ENCODE data around the gene EVA1B.

The EVA1B gene

DNA sequence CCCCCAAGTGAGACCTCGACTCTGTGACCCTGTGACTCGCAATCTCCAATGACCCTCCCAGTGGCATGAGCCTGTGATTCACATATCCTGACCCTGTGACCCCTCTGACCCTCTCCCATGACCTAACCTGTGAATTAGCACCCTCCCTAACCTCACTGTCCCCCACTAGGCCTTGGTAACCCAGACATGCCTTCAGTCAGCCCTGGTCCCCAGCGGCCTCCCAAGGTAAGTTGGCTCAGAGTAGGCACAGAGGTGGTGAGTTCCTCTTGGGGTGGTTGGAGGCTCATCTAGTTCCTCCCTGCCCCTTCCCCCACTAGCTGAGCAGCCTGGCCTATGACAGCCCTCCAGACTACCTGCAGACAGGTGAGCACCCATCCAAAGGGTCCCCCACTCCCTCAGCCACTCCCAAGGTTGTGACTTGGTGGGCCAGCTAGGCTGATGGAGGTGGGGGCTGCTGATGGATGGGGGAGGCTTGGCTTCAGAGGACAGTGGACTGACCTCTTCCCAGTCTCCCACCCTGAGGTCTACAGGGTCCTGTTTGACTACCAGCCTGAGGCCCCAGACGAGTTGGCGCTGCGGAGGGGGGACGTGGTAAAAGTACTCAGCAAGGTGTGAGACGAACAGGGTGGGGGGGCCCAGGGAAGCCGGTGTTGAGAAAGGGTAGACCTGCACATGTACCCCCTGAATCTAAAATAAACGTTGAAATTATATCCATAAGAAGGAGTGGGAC lies 15.7 kb downstream of the EVA1B start:
- DNase-seq: no peak

DNA sequence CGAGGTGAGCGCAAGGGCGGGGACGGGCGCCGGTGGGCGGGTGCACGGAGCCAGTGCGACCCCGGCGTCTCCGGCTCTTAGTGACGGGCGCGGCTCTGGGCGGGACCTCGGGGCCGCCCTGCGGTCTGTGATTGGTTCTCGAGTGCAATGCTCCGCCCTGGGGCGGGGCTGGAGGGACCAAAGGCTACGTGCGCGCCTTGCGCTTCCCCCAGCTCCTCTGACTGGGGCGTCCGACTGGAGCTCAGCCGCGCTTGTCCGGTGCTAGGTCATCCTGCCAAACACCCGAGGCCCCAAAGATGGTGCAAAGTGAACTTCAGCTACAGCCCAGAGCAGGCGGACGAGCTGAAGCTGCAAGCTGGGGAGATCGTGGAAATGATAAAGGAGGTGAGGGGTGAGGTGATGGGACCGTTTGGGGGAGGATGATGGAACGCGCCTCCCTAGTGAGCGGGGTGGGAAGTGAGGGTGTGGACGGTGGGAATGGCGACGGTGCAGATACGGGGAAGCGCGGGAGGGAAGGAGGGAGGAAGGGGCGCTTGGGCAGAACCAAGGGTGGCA lies 16.5 kb downstream of the EVA1B start:
- DNase-seq: peak; percentile 95

DNA sequence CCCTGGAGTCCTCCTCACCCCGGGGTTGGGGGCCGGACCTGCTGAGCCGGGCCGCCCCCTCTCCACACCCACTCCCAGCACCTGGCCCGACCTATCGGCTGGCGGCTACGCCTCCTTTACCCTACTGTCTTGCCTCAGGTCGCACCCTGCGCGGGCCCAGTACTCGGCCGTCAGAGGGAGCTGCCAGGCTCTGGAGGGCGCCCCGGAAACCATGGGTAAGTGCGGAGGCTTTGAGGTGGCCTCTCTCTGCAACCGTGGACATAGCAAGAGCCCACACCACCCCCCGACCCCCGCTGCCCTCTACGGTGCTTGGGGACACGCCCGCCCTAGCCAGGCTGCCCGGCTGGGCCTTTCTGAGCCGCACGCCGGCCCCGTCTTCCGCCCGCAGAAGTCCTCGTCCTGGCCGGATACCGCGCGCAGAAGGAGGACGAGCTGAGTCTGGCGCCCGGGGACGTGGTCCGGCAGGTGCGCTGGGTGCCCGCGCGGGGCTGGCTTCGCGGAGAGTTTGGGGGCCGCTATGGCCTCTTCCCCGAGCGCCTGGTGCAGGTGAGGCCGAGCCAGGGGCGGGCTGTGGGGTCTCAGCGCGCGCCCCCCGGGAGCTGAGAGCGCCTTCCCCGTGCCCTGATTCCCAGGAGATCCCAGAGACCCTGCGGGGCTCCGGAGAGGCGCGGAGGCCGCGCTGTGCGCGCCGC lies 17.1 kb downstream of the EVA1B start, which contains the start of gene SH3D21:
Gene SH3D21, plus strand, starts transcription at position 159 of the 692 bp plus-strand sequence. Its CDS starts 53 bp downstream, at position 212.
- DNase-seq: peak; percentile 60

DNA sequence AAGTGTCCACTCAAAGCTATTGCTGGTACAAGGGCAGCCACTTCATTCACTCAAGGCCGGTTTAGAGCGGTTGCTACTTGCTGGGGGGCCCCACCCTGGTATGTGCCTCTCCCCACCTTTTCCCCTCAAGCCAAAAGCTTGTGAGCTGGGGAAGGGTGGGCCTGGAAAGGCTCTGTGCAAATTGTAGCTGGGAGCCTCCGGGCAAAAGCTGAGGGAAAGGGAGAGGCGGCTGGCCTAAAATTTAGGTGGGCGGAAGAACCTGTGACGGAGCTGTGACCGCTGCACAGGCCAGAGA lies 17.6 kb downstream of the EVA1B start:
- no peak for DNase-seq

DNA sequence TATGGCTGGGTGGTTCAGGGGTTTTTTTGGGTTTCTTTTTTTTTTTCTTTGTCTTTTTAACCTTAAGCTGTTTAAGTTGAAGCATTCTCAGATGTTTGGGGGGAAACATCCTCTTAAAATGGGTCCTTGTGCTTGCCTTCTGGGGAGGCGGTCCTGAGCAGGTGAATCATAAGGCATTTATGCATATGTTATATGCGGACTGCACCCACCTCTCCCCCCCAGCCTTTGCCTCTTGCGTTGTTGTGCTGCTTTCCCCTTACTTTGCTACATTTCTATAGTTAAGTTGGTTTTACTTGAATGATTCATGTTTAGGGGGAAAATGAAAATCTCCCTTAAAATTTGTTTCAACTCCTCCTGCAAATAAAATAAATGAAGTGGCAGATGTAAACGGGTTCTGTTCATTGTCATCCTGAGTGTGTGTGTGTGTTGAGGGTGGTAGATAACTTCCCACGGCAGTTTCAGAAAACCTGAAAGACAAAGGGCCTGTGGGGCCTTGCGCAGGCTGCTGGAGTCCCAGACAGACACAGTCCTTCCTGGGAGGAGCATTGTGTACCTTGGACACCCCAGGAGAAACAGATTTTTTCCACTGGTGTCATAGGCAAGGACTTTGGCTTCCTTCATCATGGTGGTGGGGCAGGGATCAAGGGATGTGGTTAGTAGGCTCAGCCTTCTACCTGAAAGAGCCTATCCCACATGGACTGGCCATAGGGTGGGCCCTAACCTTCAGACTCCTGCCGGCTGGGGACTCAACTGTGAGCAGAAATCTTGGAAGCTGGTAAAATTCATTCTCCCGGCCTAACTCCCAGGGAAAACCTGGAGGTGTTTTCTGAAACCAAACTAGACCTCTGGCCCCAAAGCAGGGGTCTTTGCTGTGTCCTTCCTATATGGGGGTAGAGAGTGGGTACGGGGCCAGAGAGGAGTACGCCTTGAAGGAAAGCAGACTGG lies 18.2 kb downstream of the EVA1B start:
- no peak for DNase-seq

DNA sequence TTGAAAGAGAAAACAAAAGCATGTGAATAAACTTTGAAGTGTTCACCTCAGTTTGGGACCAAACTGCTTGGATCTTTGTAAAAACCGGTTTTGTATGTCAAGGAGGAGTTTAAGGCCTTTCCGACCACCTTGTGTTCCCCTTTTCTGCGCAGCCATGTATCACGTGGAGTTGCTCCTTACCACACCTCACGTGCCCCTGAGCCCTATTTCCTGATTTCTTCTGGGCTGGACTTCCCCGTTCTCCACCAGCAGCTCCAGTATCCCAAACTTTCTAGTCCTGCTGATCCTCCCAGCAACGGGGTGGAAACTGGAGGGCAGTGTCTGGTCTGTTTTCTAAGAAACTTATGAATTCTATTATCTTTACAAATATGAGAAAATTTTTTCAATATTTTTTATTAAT lies 18.9 kb downstream of the EVA1B start:
- DNase-seq: no peak

DNA sequence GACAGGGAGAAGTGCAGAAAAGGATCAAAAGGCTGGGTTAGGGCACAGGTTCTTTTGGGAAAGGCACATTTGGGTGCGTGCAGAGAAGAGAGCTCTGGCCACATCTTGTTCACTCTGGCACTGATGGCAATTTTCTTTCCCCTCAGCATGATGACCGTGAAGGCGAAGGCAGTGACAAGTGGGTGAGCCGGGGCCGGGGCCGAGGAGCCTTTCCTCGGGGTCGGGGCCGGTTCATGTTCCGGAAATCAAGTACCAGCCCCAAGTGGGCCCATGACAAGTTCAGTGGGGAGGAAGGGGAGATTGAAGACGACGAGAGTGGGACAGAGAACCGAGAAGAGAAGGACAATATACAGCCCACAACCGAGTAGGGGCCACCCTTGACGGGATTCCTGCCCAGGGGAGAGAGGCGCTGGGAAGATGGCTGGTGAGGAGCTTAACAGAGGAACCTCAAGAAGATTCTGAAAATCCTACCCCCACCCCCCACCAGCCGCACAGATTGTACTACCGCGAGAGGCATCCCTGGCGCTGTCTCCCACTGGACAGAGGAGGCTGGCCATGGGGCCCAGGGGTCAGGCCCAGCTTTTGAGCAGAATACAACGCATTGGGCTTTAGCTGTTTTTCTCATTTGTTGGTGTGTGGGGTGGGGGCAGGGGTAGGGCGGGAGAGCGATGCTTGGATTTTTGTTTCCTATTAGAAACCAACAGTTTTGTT lies 19.6 kb downstream of the EVA1B start:
- DNase-seq: no peak

DNA sequence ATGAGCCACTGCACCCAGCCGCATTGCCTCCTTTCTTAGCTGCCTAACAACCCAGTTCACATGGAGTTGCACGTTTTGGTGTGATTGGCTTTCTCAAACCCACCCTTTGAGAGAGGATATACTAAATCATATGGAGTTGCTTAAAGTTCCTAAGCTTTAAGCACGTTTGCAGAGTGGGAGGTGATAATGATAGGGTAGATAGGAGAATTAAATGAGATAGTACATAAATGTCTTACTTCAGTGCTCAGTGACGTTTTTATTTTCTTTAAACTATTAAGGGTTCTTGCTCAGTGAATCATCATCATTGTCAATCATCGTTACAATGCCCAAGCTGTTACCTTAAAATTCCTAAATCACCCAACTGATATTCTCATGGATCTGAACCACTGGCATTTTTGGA lies 20.2 kb downstream of the EVA1B start:
- no peak for DNase-seq

DNA sequence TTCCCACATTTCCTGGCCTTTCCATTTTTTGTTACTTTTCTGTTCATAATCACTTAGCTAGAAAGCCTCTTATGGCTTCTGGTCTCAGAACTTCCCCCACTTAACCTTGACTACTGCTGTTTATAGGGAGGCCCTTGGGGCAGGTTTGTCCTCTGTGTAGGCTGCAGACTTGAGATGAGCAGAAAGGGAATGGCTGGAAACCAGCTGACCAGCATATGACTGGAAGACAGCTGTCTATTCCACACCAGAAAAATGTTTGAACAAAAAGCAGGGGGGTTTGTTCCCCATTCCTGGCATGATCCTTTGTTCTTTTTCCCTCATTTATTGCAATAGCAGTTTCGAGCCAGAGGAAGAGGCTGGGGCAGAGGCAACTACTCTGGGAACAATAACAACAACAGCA lies 22.2 kb downstream of the EVA1B start:
- no peak for DNase-seq

DNA sequence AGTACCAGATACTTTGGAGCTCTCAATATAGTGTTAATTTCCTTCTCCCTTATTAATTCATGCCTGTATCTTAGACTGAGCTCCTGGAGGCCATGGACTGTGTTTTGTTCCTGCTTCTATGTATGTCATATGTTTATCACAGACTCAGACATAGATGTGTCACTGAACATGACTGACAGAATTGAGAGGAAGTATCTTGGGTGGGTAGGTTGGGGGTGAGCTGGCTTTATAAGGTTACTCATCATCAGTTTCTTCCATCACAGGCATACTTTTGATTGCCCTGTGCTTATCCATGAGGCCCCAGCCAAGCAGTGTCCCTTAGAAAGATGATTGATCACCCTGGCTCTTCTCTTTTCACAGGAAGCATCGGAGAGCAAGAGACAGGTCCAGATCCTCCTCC lies 22.9 kb downstream of the EVA1B start:
- no peak for DNase-seq

DNA sequence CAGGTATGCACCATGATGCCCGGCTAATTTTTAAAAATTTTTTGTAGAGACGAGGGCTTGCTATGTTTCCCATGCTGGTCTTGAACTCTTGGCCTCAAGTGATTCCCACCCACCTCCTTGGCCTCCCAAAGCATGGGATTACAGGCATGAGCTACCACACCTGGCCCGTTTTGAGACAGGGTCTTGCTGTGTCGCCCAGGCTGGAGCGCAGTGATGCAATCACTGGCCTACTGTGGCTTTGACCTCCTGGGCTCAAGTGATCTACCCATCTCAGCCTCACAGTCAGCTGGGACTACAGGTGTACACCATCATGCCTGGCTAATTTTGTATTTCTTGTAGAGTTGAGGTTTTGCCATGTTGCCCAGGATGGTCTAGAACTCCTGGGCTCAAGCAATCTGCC lies 24.8 kb downstream of the EVA1B start:
- no peak for DNase-seq

DNA sequence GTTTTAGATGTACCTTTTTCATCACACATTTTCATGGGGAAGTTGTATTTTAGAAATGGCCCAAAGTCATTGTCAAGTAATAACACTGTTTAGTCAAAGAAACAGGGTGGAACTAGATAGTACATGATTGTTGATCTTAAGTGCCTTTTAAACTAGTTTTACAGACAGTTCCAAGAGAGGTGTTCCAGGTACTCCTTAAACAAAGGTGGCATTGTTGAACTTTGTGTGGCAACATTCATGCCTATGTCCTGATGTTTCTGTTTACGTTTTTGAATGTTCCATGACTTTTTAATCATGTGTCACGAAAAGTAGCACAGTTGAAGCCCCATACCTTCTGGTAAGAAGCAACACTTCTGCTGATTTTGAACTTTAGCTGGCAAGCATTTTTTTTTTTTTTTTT lies 26.4 kb downstream of the EVA1B start:
- no peak for DNase-seq

DNA sequence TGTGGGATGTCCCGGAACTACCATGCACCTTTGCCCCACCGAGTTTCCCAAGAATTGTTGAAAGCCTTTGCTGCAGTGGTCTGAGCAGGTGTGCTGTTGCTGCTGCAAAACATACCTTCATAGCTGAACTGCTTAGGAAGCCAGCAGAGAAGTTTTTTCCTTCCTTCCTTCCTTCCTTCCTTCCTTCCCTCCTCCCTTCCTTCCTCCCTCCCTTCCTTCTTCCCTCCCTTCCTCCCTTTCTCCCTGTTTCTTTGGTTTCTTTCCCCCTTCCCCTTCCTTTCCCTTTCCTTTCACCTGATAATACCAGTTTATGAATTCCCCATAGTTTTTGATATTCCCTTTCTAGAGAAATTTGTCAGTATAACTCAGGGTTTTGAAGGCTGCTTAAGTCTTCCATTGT lies 28.1 kb downstream of the EVA1B start:
- no peak for DNase-seq

DNA sequence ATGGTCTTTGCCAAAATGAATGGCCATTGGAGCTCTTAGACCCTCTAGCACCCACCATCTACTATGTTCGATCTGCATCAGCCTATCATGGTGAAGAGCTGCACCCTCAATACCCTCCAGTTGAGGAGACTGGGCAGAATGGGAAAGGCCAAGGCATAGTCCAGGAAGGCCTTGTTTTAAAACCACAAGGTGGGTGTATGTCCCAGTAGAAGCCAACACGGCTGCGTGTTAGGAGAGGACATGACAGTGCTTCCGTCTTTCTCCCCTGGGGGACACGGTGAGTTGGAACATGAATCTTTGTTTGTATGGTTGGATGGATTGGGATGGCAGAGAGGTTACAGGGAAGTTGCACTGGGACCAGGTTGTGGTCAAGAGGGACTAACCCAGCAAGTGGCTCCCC lies 35.9 kb downstream of the EVA1B start:
- DNase-seq: no peak

DNA sequence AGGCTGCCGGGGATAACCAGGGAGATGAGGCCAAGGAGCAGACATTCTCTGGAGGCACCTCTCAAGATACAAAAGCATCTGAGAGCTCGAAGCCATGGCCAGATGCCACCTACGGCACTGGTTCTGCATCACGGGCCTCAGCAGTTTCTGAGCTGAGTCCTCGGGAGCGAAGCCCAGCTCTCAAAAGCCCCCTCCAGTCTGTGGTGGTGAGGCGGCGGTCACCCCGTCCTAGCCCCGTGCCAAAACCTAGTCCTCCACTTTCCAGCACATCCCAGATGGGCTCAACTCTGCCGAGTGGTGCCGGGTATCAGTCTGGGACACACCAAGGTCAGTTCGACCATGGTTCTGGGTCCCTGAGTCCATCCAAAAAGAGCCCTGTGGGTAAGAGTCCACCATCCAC lies 36.6 kb downstream of the EVA1B start:
- DNase-seq: no peak

DNA sequence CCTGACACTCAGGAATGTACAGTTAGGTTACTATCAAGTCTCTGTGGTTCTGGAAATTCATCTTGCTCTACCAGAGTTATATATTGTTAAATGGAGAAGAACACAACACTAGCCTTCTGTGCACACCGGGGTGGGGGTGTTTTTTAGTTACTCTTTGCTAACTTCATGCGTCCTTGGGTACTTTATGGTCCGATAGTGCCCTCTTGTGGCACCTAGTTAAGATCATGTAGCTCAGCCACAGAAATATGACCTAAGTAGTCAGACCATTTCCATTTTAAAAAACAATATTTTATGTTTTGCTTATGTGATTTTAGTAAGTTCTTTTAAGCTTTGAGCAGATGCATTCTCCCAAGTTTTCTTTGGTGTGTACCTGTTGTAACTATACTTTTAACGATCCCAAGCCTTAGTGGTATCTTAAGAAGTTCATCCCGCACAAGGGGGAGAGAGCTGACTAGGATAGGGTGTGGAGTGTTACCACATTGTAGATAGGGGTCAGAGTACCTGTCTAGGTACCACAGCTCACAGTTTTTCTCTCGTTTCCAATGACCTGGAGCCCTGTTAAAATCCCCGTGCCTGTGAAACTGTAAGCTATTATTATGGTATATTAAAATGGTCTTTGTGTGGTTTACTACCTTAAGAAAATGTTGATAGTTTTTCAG lies 37.9 kb downstream of the EVA1B start:
- peak; percentile 83 for DNase-seq

DNA sequence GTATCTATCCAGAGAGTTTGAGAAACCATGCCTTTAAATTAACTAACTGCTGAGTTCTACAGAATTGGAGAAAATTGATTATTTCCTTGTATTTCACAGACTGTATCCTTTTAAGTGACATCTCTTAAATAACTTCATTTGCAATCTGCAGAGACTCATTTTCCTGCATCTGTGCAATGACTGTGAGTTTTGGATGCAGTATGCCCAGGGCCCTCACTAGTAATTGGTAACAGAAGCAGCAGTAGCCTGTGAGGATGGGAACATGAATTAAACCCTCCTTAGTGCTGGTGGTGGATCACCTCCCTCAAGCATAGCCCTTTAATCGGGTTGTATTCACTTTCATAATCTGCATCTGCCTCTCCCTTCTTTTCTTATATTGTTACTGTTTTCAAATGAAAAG lies 38.9 kb downstream of the EVA1B start:
- no peak for DNase-seq

DNA sequence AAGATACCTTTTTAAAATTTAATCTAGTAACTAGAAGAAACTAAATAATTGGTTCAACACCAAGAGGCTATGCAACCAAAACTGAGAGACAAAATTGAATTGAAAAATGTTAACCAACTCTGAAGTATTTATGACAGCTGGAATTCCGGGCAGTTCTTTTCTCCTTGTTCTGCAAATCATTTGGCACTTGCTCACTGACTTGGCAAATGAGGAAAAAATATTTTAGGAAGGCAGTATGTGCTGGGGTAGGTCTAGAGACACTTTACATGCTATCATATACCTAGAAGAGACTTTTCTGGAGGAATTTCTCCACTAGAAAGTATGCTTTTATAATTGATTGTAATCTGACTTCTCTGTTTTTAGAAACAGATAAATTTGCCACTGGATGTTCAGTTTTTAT lies 39.4 kb downstream of the EVA1B start:
- DNase-seq: no peak

DNA sequence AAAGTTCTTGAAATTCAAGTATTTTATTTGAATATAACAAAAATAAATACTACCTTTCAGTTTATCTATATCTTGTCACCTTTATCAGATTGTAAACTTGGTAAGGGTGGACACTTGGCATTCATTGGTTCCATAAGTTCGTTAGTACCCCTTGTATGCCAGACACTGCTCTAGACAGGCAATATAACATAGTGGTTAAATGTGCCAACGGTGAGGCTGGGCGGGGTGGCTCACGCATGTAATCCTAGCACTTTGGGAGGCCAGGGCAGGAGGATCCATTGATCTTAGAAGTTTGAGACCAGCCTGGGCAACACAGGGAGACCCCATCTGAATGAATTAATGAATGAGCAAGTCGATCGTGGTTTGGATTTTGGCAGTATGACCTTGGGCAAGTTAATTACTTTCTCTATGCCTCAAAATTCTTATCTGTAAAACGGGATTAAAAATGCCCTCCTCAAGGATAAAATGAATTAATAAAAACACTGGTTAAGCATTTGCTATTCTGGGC lies 43.6 kb downstream of the EVA1B start:
- no peak for DNase-seq

DNA sequence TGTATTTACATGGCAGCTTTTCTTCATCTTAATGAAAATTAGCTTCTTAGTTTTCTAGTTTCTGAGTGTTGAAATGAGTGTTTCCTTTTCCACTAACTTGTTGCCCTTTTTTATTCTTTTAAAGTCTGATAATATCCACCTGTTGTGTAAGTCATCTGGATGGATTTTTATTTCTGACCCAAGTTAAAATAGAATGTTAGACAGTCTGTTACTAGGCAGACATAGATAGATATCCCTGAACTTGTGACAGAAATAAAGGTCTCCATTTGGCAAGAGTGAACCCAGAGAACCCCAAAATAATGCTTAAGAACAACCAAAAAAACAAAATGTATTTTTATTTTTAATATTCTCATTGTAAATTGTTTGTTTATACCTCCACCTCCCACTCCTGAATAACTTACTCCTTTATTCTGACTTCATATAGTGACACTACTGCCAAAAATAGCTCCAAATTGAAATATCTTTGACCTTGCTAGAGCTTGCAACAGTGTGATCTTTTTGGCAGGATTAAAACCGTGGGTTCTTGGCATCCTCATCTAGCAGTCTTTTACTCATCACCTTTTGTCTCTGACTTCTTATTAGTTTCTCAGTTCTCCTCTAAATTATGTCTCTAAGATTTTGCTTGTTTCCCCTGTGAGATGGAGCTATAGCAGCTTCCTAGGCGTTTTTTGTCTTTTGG lies 44.2 kb downstream of the EVA1B start:
- DNase-seq: no peak

DNA sequence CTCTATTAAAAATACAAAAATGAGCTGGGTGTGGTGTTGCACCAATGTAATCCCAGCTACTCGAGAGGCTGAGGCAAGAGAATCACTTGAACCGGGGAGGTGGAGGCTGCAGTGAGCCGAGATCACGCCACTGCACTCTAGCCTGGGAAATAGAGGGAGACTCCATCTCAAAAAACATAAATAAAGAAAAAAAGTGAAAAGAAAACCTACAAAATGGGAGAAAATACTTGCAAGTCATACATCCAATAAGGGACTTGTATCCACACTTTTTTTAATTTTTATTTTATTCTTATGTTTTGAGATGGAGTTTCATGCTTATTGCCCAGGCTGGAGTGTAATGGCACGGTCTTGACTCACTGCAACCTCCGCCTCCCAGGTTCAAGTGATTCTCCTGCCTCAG lies 46.8 kb downstream of the EVA1B start:
- DNase-seq: no peak
